Stimulated activated CD8-positive, alpha-beta memory T cell treated with anti-CD3 and anti-CD28 coated beads, Interleukin-15, amount 100 ng/mL, for 1 hour (primary cell): Measurements from ENCODE around the gene AKAP8L.
"Not testable (repeated sequence)": the region's sequence is repeated elsewhere in the genome, so short reads cannot be mapped to it uniquely, and the experiment has no call there.

ENCODE experiments used
- DNase-seq: peaks from one replicate; pipeline ENCODE4 v3.0.0-alpha.2; 2020; ENCODE audit warnings: low read depth

The AKAP8L gene

DNA sequence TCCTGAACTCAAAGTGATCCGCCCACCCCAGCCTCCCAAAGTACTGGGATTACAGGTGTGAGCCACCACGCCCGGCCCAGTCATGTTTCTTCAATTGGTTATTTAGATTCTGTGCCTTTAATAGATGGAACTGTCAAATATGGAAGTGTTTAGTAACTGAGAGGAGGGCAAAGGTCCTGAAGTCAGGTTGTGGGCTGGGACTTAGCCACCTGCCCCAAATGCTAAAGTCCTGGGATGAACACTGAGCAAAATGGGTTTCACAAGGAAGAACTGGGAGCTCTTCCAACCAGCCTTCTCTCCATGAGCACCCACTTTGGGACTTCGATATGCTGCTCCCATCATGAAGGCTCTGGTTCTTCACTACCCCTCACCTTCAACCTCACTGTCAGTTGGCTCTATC lies 60.9 kb downstream of the AKAP8L start:
- no peak for DNase-seq

DNA sequence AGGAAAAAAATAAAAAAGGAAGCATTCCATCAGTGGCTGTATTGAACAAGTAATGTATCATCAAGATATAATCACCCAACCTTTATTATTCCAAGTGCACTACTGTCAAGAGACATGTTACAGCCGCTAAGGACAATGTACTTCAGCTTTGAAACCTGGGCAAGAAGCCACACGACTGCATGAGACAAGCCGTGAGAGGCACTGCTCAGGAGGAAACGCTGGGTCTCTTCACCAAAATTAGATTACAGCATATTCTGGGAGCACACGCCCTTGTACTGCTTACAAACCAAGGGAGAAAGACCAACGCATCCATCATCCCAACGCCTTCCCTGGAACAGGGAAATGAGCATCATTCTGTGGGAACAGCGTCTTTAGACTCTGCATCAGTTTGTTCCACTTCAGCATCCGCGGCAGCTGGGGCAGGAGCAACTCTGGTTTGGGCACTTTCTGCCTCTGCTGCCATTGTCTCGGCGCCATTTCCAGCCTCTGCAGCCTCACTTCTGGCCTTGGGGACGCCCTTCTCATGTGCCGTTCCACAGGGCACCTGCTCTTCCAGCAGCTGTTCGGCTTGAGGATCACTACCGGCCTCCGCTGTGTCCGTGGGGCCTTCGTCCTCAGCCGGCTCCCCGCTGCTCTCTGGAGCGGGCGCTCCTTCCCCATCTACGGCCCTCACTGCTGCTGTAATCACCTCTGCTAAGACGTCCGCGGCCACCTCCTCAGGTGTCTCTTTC lies 64.1 kb downstream of the AKAP8L start:
- DNase-seq, result no peak

DNA sequence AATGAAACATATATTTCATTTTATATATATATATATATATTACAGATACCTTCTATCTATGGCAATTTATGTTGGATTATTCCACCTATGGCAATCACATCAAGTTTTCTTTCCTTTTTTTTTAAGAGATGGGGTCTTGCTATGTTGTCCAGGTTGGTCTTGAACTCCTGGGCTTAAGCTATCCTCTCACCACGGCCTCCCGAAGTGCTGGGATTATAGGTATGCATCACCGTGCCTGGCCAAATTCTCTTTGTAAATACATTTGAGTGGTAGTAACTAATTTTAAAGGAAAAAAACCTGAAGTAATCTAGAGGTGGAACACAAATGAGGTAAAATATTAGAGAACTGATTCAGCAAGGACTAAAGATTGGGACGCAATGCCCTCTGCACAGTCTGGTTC lies 64.9 kb downstream of the AKAP8L start:
- DNase-seq, result no peak

DNA sequence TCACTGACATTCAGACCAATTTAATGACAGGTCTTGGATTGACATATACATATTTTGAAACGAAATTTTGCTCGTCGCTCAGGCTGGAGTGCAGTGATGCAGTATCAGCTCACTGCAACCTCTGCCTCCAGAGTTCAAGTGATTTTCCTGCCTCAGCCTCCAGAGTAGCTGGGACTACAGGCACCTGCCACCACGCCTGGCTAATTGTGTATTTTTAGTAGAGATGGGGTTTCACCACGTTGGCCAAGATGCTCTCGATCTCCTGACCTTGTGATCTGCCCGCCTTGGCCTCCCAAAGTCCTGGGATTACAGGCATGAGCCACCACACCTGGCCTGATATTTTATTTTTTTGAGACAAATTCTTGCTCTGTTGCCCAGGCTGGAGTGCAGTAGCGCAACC lies 66.3 kb downstream of the AKAP8L start:
- DNase-seq, result not testable (repeated sequence)

DNA sequence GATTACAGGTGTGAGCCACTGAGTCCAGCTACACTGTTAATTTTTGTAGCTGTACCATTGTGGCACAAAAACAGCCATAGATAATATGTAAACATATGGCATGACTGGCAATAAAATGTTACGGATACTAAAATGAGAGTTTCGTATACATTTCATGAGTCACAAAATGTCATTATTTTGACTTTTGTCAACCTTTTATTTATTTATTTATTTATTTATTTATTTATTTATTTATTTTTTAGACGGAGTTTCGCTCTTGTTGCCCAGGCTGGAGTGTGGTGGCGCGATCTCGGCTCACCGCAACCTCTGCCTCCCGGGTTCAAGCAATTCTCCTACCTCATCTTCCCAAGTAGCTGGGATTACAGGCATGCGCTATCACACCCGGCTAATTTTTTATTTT lies 77.5 kb downstream of the AKAP8L start:
- DNase-seq, result not testable (repeated sequence)

DNA sequence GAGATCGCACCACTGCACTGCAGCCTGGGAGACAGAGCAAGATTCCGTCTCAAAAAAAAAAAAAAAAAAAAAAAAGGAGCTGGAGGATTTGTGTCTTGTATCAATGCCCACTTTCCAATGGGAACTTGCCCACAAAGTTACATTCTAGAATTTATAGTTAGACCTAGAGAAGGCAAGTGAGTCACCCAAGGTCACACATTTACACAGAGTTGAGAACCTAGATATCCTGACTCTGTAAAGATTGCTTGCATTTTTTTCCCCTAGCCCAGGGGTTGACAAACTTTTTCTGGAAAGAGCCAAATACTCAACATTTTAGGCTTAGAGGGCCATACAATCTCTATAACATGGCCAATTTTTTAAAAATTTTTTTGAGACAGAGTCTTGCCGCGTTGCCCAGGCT lies 78.7 kb downstream of the AKAP8L start:
- no peak for DNase-seq

DNA sequence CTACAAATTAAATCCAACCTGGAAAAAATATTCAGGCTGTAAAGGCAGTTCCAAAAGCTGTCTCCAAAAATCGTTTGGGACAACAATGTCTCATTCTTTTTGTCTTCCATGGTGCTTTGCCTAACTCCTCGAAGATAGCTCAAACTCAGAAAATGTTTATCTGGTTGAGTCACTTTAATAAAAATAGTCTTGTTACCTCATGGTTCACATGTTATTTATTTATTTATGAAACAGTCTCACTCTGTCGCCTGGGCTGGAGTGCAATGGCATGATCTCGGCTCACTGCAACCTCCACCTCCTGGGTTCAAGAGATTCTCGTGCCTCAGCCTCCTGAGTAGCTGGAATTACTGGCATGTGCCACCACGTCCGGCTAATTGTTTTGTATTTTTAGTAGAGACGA lies 81.6 kb downstream of the AKAP8L start:
- no peak for DNase-seq

DNA sequence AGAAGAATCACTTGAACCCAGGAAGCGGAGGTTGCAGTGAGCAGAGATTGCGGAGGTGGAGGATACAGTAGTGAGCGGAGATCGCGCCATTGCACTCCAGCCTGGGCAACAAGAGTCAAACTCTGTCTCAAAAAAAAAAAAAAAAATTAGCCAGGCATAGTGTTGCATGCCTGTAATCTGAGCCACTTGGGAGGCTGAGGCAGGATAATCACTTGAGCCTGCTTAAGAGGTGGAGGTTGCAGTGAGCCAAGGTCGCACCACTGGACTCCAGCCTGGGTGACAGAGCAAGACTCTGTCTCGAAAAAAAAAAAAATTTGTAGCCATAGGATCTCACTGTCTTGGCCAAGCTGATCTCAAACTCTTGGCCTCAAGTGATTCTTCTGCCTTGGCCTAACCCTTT lies 82.8 kb downstream of the AKAP8L start:
- not testable (repeated sequence) for DNase-seq

DNA sequence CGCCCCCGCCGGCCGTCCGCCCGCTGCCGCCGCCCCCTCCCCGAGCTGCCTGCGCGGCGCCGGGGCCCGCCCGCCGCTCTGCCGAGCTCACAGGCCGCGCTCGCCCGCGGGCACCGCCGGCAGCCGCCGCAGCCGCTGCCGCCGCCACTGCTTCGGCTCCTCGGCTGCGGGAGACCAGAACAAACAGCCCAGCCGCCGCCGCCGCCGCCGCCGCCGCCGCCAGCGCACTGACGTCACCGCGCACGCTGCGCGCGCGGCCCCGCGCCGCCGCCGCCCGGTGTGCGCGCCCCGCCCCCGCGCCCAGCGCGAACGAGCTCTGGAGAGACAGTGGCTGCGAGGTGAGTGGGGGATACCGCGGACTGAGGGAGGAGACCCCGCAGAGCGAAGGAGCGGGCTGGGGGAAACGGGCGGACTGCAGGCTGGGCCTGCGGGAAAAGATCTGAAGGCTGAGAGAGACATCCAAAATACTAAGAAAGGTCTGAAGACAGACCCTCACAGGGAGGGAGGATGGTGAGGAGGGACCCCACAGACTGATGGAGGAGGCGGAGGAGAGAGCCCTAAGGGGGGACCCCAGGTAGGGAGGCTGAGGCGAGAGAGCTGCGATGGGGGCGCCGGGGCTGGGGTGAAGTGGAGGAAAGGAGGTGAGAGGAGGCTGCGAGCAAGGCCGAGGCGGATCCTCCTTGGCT lies 86.3 kb downstream of the AKAP8L start, which contains the start of gene BRD4:
BRD4 (minus strand) TSS at position 229 of the 686 bp plus-strand sequence. CDS start 59,440 bp downstream, outside the sequence.
- peak; percentile 41 for DNase-seq

DNA sequence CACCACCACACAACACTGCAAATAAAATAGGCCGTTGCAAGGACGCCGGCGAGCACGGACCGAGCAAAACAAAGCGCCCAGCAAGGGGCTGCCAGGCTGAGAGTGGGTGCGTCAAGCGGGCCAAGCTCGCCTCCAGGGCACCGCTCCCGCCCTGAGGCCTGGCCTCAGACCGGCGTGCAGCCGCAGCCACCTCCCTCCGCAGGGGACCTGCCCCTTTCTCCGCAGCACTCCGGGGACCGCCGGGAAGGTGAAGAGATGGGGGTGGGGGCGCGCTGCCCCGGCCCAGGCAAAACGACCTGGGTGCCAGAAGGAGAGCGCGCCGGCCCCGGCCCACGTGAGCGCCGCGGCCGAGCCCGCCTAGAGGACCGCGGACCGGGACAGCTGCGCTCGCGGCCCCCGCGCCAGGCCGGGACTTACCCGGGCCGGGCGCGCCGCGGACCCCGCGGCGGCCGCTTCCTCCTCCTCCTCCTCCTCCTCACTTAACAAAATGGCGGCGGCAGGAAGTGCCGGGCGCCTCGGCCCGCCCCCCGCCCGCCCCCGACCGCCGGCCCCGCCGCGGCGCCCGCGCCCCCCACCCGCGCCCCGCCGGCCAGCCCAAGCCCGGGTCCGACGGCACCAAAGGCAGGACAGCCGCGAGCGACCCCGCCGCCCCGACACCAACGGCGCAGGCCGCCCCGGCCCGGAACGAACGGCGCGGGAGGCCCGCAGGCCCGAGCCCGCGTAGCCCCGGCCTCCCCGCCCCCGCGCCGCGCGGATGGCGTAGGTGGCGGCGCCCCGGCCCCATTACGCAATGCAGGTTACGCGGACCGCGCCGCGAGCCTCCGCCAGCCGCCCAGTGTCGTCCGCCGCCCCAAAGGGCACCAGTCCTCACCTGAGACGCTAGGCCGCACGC lies 87.1 kb downstream of the AKAP8L start:
- DNase-seq, result peak; percentile 14

DNA sequence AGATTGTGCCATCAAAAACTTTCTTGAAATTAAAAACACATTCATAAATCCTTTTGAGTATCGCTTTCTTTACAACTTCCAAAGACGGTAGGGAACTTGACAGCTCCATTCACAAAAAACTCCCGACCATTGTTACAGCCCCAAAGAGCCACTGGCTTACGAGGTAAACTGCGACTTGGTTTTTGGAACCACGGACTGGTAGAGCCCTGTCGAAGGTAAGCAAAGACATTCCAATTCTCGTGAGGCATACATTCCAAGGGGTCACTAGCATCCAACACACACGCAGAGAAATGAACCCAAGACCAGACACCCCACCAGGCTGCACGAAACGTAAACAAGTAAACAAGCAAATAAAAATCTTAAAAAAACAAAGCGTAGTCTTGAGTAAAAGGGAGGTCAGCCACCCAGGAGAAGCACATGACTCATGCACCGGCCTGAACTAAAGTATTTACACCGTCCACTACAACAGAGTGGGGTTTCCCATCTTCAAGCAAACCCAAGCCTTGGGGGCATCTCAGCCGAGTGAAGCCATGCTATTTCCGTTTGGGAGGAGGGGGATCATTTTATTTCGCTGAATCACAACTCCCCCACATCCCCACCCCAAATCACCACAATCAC lies 87.9 kb downstream of the AKAP8L start:
- DNase-seq, result no peak
